ENCODE data around the gene GPS2. TPM values are rescaled to one million over a fixed set of nuclear protein-coding genes. Genes with fewer than 3 reads are reported as not detected.
A peak's percentile ranks its signal among the peaks of the same experiment; 100 is the strongest.

GPS2 gene
- polyA plus RNA-seq, 1 donor (not counting 4 experiments of a cell fraction or from before 2014, with no cell fraction given) = 24.7 TPM

- no peaks in the 10 kb centered on the region for H3K9me3 ChIP-seq (ENCODE audit: control insufficient read depth, low read depth, low read length)
- H3K9ac ChIP-seq (ENCODE audit: control insufficient read depth, extremely low read depth, insufficient read depth, low read length) = no peak overlapping the region
- FAIRE-seq = no peak
Observed at GRCh38 chr17:7346761-7347614, 31.8 kb upstream of the GPS2 start.

GRCh38 chr17:7343250-7343649 lies 28.1 kb upstream of the GPS2 start:
- Histone ChIP-seq H3K36me3 (ENCODE audit: control insufficient read depth in 2 of 2, extremely low read depth in 1 of 2, insufficient read depth in 2 of 2, low read length in 2 of 2) (no peaks in the 10 kb centered on the region), H3K4me3 (ENCODE audit: control insufficient read depth in 2 of 3, extremely low read depth in 1 of 3, insufficient read depth in 2 of 3, low read depth in 1 of 3, low read length in 3 of 3) (no peak overlapping the region), H3K4me2 (ENCODE audit: control insufficient read depth, extremely low read depth, insufficient read depth, low read depth, low read length) (no peak overlapping the region), H4K20me1 (ENCODE audit: control insufficient read depth, extremely low read depth, insufficient read depth, low read length) (no peaks in the 10 kb centered on the region), H3K79me2 (ENCODE audit: control insufficient read depth, insufficient read depth, low read length) (no peaks in the 10 kb centered on the region), H3K9me3 (ENCODE audit: control insufficient read depth, low read depth, low read length) (no peaks in the 10 kb centered on the region), H3K27me3 (ENCODE audit: control insufficient read depth, extremely low read depth, insufficient read depth, low read length) (peaks cover 18% of the 10 kb centered on the region), H3K9ac (ENCODE audit: control insufficient read depth, extremely low read depth, insufficient read depth, low read length) (no peak overlapping the region), H3K4me1 (ENCODE audit: control insufficient read depth, extremely low read depth, insufficient read depth, low read length) (no peaks in the 10 kb centered on the region), H3K9me1 (ENCODE audit: control insufficient read depth, extremely low read depth, insufficient read depth, low read length) (no peaks in the 10 kb centered on the region), H3K27ac (ENCODE audit: control insufficient read depth, insufficient read depth, low read length) (no peak overlapping the region), H2AFZ (ENCODE audit: control insufficient read depth, low read length) (no peak overlapping the region)
- TF ChIP-seq CTCF (optimal IDR thresholded peaks at IDR 0.05 in 1 of 3, IDR thresholded peaks at IDR 0.05 in 1 of 3, conservative IDR thresholded peaks at IDR 0.05 in 1 of 3; ENCODE audit: extremely low read depth in 1 of 3, insufficient read depth in 2 of 3, low read length in 3 of 3) (no peak), EZH2 (IDR thresholded peaks at IDR 0.05; ENCODE audit: low read length) (no peak)
- DNase-seq (ENCODE audit: low read depth, low spot score) (no peak), FAIRE-seq (no peak)
- dilution Hi-C loops (cut with MboI; ENCODE audit: extremely low pct_ligation_motif_present, low sequenced_read_pairs) = no loop called here

More at GRCh38 chr17:7346761-7347614, 31.8 kb upstream of the GPS2 start:
- dilution Hi-C loops (cut with MboI; ENCODE audit: extremely low pct_ligation_motif_present, low sequenced_read_pairs) = no loop called here
- TF ChIP-seq CTCF (optimal IDR thresholded peaks at IDR 0.05 in 1 of 3, IDR thresholded peaks at IDR 0.05 in 1 of 3, conservative IDR thresholded peaks at IDR 0.05 in 1 of 3; ENCODE audit: extremely low read depth in 1 of 3, insufficient read depth in 2 of 3, low read length in 3 of 3) (peak in 1 of 3 experiments; percentile 25), EZH2 (IDR thresholded peaks at IDR 0.05; ENCODE audit: low read length) (no peak)
- Histone ChIP-seq H3K4me1 (ENCODE audit: control insufficient read depth, extremely low read depth, insufficient read depth, low read length) (peaks cover 4% of the 10 kb centered on the region), H3K4me3 (ENCODE audit: control insufficient read depth in 2 of 3, extremely low read depth in 1 of 3, insufficient read depth in 2 of 3, low read depth in 1 of 3, low read length in 3 of 3) (no peak overlapping the region), H4K20me1 (ENCODE audit: control insufficient read depth, extremely low read depth, insufficient read depth, low read length) (no peaks in the 10 kb centered on the region), H3K36me3 (ENCODE audit: control insufficient read depth in 2 of 2, extremely low read depth in 1 of 2, insufficient read depth in 2 of 2, low read length in 2 of 2) (no peaks in the 10 kb centered on the region), H3K79me2 (ENCODE audit: control insufficient read depth, insufficient read depth, low read length) (peaks cover 4% of the 10 kb centered on the region), H3K4me2 (ENCODE audit: control insufficient read depth, extremely low read depth, insufficient read depth, low read depth, low read length) (no peak overlapping the region), H3K27me3 (ENCODE audit: control insufficient read depth, extremely low read depth, insufficient read depth, low read length) (peaks cover 12% of the 10 kb centered on the region), H2AFZ (ENCODE audit: control insufficient read depth, low read length) (no peak overlapping the region), H3K27ac (ENCODE audit: control insufficient read depth, insufficient read depth, low read length) (no peak overlapping the region), H3K9me1 (ENCODE audit: control insufficient read depth, extremely low read depth, insufficient read depth, low read length) (no peaks in the 10 kb centered on the region)
- no peak for DNase-seq (ENCODE audit: low read depth, low spot score)

All from keratinocyte (primary cell).